HEK293 (cell line): ENCODE measurements around the gene CSAD.

Experiments
- CTCF ChIA-PET: fragments of 350-600 bp; formaldehyde crosslinking; extraction: SDS; loops from one replicate; lab custom pipeline; 2021; ENCODE audit warnings: antibody characterized with exemption; lab: Yijun Ruan, JAX
- POLR2A ChIA-PET: fragments of 300-600 bp; formaldehyde crosslinking; extraction: SDS; loops from one replicate; lab custom pipeline; 2020; ENCODE audit warnings: antibody characterized with exemption, inconsistent platforms; lab: Yijun Ruan, JAX
- H3K27ac ChIP-seq: fragments of 200-500 bp; sonication (Bioruptor generic); 2 replicates; pipeline ENCODE4 v1.5.1; 2014; ENCODE audit warnings: low read depth, low read length, control low read depth, inconsistent platforms; ENCODE audit errors: extremely low read depth
- H3K36me3 ChIP-seq, 2 experiments: fragments of 200-500 bp in 1 of 2; sonication (Bioruptor generic) in 1 of 2; 1 replicate in 1 of 2; 2 replicates in 1 of 2; pipeline ENCODE4 v1.5.1; 2014 to 2017; ENCODE audit warnings: inconsistent platforms in 2 of 2, low read length in 2 of 2; ENCODE audit not compliant: control insufficient read depth in 2 of 2, insufficient read depth in 1 of 2
- H3K4me1 ChIP-seq: fragments of 200-500 bp; sonication (Bioruptor generic); 2 replicates; pipeline ENCODE4 v1.5.1; 2014; ENCODE audit warnings: mild to moderate bottlenecking, low read length, inconsistent platforms; ENCODE audit not compliant: control insufficient read depth, insufficient read depth
- H3K4me3 ChIP-seq: 2 replicates; pipeline ENCODE4 v1.5.1; 2011; ENCODE audit warnings: low read depth, mild to moderate bottlenecking, control low read depth, low read length, moderate library complexity
- H3K9me3 ChIP-seq: fragments of 200-500 bp; sonication (Bioruptor generic); 2 replicates; pipeline ENCODE4 v1.5.1; 2014; ENCODE audit warnings: low read depth, low read length, inconsistent platforms; ENCODE audit not compliant: control insufficient read depth, insufficient read depth
- BCL11A ChIP-seq: fragments of 450-650 bp; formaldehyde crosslinking; IDR thresholded peaks from 2 replicates; pipeline ENCODE4 v1.5.1; 2016; ENCODE audit warnings: low read depth, missing biosample characterization, missing genetic modification characterization
- EGR2 ChIP-seq: fragments of 450-650 bp; formaldehyde crosslinking; IDR thresholded peaks from 2 replicates; pipeline ENCODE4 v1.5.1; 2016; ENCODE audit warnings: low read depth, missing biosample characterization, missing genetic modification characterization
- OSR2 ChIP-seq: fragments of 450-650 bp; formaldehyde crosslinking; IDR thresholded peaks from 2 replicates; pipeline ENCODE4 v1.5.1; 2016; ENCODE audit warnings: missing biosample characterization, missing genetic modification characterization
- SCRT2 ChIP-seq: fragments of 450-650 bp; formaldehyde crosslinking; IDR thresholded peaks from 2 replicates; pipeline ENCODE4 v1.5.1; 2016; ENCODE audit warnings: missing biosample characterization, missing genetic modification characterization
- ZBTB17 ChIP-seq: fragments of 450-650 bp; formaldehyde crosslinking; IDR thresholded peaks from 2 replicates; pipeline ENCODE4 v1.5.1; 2016; ENCODE audit warnings: missing biosample characterization, missing genetic modification characterization
- ZBTB20 ChIP-seq: fragments of 450-650 bp; formaldehyde crosslinking; IDR thresholded peaks from 2 replicates; pipeline ENCODE4 v1.5.1; 2016; ENCODE audit warnings: missing biosample characterization, missing genetic modification characterization
- ZFHX2 ChIP-seq: fragments of 450-650 bp; formaldehyde crosslinking; conservative IDR thresholded peaks from 2 replicates; pipeline ENCODE4 v1.5.1; 2016; ENCODE audit warnings: missing biosample characterization, missing genetic modification characterization
- ZFP69B ChIP-seq: fragments of 450-650 bp; formaldehyde crosslinking; IDR thresholded peaks from 2 replicates; pipeline ENCODE4 v1.5.1; 2016; ENCODE audit warnings: missing biosample characterization, missing genetic modification characterization
- ZNF239 ChIP-seq: fragments of 450-650 bp; formaldehyde crosslinking; IDR thresholded peaks from 2 replicates; pipeline ENCODE4 v1.5.1; 2016; ENCODE audit warnings: missing biosample characterization, missing genetic modification characterization
- ZNF335 ChIP-seq: fragments of 450-650 bp; formaldehyde crosslinking; conservative IDR thresholded peaks from 2 replicates; pipeline ENCODE4 v1.5.1; 2016; ENCODE audit warnings: missing biosample characterization, missing genetic modification characterization
- ZNF394 ChIP-seq: fragments of 450-650 bp; formaldehyde crosslinking; IDR thresholded peaks from 2 replicates; pipeline ENCODE4 v1.5.1; 2016; ENCODE audit warnings: missing biosample characterization, missing genetic modification characterization, mild to moderate bottlenecking, moderate library complexity, borderline replicate concordance
- ZNF423 ChIP-seq: fragments of 450-650 bp; formaldehyde crosslinking; IDR thresholded peaks from 2 replicates; pipeline ENCODE4 v1.5.1; 2016; ENCODE audit warnings: missing biosample characterization, missing genetic modification characterization
- ZNF501 ChIP-seq: fragments of 450-650 bp; formaldehyde crosslinking; IDR thresholded peaks from 2 replicates; pipeline ENCODE4 v1.5.1; 2016; ENCODE audit warnings: missing biosample characterization, missing genetic modification characterization
- ZNF510 ChIP-seq: fragments of 450-650 bp; formaldehyde crosslinking; IDR thresholded peaks from 2 replicates; pipeline ENCODE4 v1.5.1; 2018; ENCODE audit warnings: mild to moderate bottlenecking, missing genetic modification characterization, missing biosample characterization; ENCODE audit not compliant: insufficient replicate concordance
- ZNF548 ChIP-seq: fragments of 450-650 bp; formaldehyde crosslinking; IDR thresholded peaks from 2 replicates; pipeline ENCODE4 v1.5.1; 2016; ENCODE audit warnings: missing biosample characterization, missing genetic modification characterization
- ZNF600 ChIP-seq: fragments of 450-650 bp; formaldehyde crosslinking; IDR thresholded peaks from 2 replicates; pipeline ENCODE4 v1.5.1; 2016; ENCODE audit warnings: missing biosample characterization, missing genetic modification characterization
- ZNF76 ChIP-seq: fragments of 450-650 bp; formaldehyde crosslinking; IDR thresholded peaks from 2 replicates; pipeline ENCODE4; 2016; ENCODE audit warnings: low read depth, missing biosample characterization, missing genetic modification characterization, borderline replicate concordance
- ZNF768 ChIP-seq: fragments of 450-650 bp; formaldehyde crosslinking; IDR thresholded peaks from 2 replicates; pipeline ENCODE4 v1.5.1; 2018; ENCODE audit warnings: missing biosample characterization, mild to moderate bottlenecking, missing genetic modification characterization
- ZNF843 ChIP-seq: fragments of 450-650 bp; formaldehyde crosslinking; IDR thresholded peaks from 2 replicates; pipeline ENCODE4 v1.5.1; 2016; ENCODE audit warnings: missing biosample characterization, missing genetic modification characterization
- ZSCAN16 ChIP-seq: fragments of 450-650 bp; formaldehyde crosslinking; IDR thresholded peaks from 2 replicates; pipeline ENCODE4 v1.5.1; 2016; ENCODE audit warnings: missing biosample characterization, missing genetic modification characterization
- TF ChIP-seq, protein P1 (sequence below): fragments of 450-650 bp; formaldehyde crosslinking; IDR thresholded peaks from 2 replicates; pipeline ENCODE4 v1.5.1; 2016; ENCODE audit warnings: missing biosample characterization, missing genetic modification characterization
- TF ChIP-seq, protein P2 (sequence below): fragments of 450-650 bp; formaldehyde crosslinking; IDR thresholded peaks from 2 replicates; pipeline ENCODE4 v1.5.1; 2016; ENCODE audit warnings: missing biosample characterization, missing genetic modification characterization
- TF ChIP-seq, protein P3 (sequence below): fragments of 450-650 bp; formaldehyde crosslinking; IDR thresholded peaks from 2 replicates; pipeline ENCODE4 v1.5.1; 2017; ENCODE audit warnings: missing biosample characterization, missing genetic modification characterization
- TF ChIP-seq, protein P4 (sequence below): fragments of 450-650 bp; formaldehyde crosslinking; conservative IDR thresholded peaks from 2 replicates; pipeline ENCODE4 v1.5.1; 2016; ENCODE audit warnings: low read depth, missing biosample characterization, missing genetic modification characterization
- TF ChIP-seq, protein P5 (sequence below): fragments of 450-650 bp; formaldehyde crosslinking; IDR thresholded peaks from 2 replicates; pipeline ENCODE4 v1.5.1; 2017; ENCODE audit warnings: missing biosample characterization, missing genetic modification characterization
- TF ChIP-seq, protein P6 (sequence below): fragments of 450-650 bp; formaldehyde crosslinking; IDR thresholded peaks from 2 replicates; pipeline ENCODE4 v1.5.1; 2016; ENCODE audit warnings: missing biosample characterization, missing genetic modification characterization

Gene CSAD

DNA sequence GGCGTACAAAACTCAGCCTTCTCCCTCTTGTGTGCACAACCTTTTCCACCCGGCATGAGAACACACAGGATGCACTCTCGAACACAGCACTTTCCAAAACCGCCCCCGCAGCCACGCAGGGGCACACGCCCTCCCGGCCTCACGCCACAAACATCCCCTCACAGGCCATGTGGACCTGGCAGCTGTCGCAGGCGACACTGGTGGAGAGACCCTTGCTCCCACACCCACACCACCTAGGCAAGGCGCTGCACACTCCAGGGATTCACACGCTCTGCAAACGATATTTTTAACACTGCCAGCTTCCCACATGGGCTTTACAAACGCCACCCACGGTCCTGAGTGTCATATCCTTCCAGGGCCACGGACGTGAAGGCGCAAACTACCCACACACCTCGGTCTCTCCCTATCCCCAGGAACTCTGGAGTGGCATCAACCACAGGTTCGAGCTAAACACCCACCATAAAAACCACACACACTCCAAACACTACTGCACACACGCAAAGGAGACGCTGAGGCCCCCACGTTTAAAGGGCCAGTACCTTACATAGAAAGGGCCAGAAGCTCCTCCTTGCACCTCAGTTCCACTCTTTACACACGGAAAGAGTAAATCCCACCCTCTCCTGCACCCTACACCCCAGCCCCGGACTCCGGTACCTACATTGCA lies 38.7 kb upstream of the CSAD start:
- Histone ChIP-seq H3K27ac (no peak overlapping the region), H3K36me3 (peaks cover 0 to 5% of the 10 kb centered on the region in 2 experiments; a peak in 1 of 3 replicates), H3K4me3 (peak overlapping the region; percentile 28), H3K4me1 (peaks cover 4% of the 10 kb centered on the region), H3K9me3 (no peaks in the 10 kb centered on the region)
- ChIA-PET CTCF (interaction anchor here (0.5 to 1.6 kb wide), 6 partner anchors 32 to 153 kb away, joined by 3 to 5 read pairs (median 4); partner anchors contain the start of genes AAAS and PFDN5), POLR2A (interaction anchor here (0.6 to 2.5 kb wide), 15 partner anchors 8 to 102 kb away, joined by 3 to 9 read pairs (median 4); partner anchors contain the start of genes AAAS and PFDN5)
- peak; percentile 13; the same call in 1 of the 2 replicates for TF ChIP-seq ZBTB17 (tag by site-specific recombination)
- peak; percentile 24; the same call in 1 of the 2 replicates for TF ChIP-seq ZFP69B (tag by site-specific recombination)
- TF ChIP-seq ZBTB20 (tag by site-specific recombination) = peak; percentile 81; the same call in 1 of the 2 replicates
- TF ChIP-seq, protein P1, sequence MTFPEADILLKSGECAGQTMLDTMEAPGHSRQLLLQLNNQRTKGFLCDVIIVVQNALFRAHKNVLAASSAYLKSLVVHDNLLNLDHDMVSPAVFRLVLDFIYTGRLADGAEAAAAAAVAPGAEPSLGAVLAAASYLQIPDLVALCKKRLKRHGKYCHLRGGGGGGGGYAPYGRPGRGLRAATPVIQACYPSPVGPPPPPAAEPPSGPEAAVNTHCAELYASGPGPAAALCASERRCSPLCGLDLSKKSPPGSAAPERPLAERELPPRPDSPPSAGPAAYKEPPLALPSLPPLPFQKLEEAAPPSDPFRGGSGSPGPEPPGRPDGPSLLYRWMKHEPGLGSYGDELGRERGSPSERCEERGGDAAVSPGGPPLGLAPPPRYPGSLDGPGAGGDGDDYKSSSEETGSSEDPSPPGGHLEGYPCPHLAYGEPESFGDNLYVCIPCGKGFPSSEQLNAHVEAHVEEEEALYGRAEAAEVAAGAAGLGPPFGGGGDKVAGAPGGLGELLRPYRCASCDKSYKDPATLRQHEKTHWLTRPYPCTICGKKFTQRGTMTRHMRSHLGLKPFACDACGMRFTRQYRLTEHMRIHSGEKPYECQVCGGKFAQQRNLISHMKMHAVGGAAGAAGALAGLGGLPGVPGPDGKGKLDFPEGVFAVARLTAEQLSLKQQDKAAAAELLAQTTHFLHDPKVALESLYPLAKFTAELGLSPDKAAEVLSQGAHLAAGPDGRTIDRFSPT (tag by site-specific recombination) = peak; percentile 20; the same call in 1 of the 2 replicates
- no peak for TF ChIP-seq ZNF510 (tag by site-specific recombination)
- TF ChIP-seq, protein P2, sequence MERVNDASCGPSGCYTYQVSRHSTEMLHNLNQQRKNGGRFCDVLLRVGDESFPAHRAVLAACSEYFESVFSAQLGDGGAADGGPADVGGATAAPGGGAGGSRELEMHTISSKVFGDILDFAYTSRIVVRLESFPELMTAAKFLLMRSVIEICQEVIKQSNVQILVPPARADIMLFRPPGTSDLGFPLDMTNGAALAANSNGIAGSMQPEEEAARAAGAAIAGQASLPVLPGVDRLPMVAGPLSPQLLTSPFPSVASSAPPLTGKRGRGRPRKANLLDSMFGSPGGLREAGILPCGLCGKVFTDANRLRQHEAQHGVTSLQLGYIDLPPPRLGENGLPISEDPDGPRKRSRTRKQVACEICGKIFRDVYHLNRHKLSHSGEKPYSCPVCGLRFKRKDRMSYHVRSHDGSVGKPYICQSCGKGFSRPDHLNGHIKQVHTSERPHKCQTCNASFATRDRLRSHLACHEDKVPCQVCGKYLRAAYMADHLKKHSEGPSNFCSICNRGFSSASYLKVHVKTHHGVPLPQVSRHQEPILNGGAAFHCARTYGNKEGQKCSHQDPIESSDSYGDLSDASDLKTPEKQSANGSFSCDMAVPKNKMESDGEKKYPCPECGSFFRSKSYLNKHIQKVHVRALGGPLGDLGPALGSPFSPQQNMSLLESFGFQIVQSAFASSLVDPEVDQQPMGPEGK (tag by site-specific recombination) = peak; percentile 52
- TF ChIP-seq, protein P3, sequence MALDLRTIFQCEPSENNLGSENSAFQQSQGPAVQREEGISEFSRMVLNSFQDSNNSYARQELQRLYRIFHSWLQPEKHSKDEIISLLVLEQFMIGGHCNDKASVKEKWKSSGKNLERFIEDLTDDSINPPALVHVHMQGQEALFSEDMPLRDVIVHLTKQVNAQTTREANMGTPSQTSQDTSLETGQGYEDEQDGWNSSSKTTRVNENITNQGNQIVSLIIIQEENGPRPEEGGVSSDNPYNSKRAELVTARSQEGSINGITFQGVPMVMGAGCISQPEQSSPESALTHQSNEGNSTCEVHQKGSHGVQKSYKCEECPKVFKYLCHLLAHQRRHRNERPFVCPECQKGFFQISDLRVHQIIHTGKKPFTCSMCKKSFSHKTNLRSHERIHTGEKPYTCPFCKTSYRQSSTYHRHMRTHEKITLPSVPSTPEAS (tag by site-specific recombination) = peak; percentile 97
- TF ChIP-seq ZNF768 (tag by site-specific recombination) = no peak
- TF ChIP-seq, protein P4, sequence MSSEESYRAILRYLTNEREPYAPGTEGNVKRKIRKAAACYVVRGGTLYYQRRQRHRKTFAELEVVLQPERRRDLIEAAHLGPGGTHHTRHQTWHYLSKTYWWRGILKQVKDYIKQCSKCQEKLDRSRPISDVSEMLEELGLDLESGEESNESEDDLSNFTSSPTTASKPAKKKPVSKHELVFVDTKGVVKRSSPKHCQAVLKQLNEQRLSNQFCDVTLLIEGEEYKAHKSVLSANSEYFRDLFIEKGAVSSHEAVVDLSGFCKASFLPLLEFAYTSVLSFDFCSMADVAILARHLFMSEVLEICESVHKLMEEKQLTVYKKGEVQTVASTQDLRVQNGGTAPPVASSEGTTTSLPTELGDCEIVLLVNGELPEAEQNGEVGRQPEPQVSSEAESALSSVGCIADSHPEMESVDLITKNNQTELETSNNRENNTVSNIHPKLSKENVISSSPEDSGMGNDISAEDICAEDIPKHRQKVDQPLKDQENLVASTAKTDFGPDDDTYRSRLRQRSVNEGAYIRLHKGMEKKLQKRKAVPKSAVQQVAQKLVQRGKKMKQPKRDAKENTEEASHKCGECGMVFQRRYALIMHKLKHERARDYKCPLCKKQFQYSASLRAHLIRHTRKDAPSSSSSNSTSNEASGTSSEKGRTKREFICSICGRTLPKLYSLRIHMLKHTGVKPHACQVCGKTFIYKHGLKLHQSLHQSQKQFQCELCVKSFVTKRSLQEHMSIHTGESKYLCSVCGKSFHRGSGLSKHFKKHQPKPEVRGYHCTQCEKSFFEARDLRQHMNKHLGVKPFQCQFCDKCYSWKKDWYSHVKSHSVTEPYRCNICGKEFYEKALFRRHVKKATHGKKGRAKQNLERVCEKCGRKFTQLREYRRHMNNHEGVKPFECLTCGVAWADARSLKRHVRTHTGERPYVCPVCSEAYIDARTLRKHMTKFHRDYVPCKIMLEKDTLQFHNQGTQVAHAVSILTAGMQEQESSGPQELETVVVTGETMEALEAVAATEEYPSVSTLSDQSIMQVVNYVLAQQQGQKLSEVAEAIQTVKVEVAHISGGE (tag by site-specific recombination) = 0 out of 2 replicates have a peak, but pooled peaks have one; percentile 15
- peak; percentile 74 for TF ChIP-seq ZNF335
- TF ChIP-seq ZNF423 = peak; percentile 10; the same call in 1 of the 2 replicates
- TF ChIP-seq, protein P5, sequence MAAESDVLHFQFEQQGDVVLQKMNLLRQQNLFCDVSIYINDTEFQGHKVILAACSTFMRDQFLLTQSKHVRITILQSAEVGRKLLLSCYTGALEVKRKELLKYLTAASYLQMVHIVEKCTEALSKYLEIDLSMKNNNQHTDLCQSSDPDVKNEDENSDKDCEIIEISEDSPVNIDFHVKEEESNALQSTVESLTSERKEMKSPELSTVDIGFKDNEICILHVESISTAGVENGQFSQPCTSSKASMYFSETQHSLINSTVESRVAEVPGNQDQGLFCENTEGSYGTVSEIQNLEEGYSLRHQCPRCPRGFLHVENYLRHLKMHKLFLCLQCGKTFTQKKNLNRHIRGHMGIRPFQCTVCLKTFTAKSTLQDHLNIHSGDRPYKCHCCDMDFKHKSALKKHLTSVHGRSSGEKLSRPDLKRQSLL (tag by site-specific recombination) = no peak
- no peak for TF ChIP-seq SCRT2 (tag by site-specific recombination)
- no peak for TF ChIP-seq ZNF843 (tag by site-specific recombination)
- TF ChIP-seq, protein P6, sequence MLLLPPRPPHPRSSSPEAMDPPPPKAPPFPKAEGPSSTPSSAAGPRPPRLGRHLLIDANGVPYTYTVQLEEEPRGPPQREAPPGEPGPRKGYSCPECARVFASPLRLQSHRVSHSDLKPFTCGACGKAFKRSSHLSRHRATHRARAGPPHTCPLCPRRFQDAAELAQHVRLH = 0 out of 2 replicates have a peak, but pooled peaks have one; percentile 6
- no peak for TF ChIP-seq ZNF76
- TF ChIP-seq ZNF501 = no peak
- TF ChIP-seq EGR2 (tag by site-specific recombination) = peak; percentile 99
- TF ChIP-seq ZFHX2 (tag by site-specific recombination) = peak; percentile 100
- TF ChIP-seq ZNF548 (tag by site-specific recombination) = 0 out of 2 replicates have a peak, but pooled peaks have one; percentile 23
- TF ChIP-seq BCL11A (tag by site-specific recombination) = no peak
- TF ChIP-seq ZNF394 (tag by site-specific recombination) = peak; percentile 14; the same call in 1 of the 2 replicates
- TF ChIP-seq ZNF600 (tag by site-specific recombination) = peak; percentile 63
- 0 out of 2 replicates have a peak, but pooled peaks have one; percentile 5 for TF ChIP-seq OSR2 (tag by site-specific recombination)
- TF ChIP-seq ZSCAN16 = 0 out of 2 replicates have a peak, but pooled peaks have one; percentile 75
- no peak for TF ChIP-seq ZNF239 (tag by site-specific recombination)
